Measurements from ENCODE around the gene PMPCA.

The PMPCA gene

DNA sequence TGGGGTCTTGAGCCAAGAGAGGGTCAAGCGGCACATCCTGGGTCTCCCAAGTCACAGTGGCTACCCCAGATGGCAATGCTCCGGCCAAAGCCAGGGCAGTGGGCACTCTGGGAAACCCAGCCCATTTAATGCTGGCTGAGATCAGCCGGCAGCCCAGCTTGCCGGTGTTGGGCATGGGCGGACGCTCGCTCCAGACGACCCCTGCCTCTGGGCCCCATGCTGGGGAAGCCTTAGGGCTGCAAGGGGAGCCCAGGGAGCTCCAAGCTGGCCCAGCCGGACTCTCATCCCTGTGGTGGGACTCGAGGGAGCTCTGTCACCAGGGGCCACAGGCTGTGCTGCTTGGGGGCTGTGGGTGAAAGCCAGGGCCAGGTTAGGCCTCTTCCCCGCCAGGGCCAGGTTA is 31.1 kb upstream of the PMPCA start:
- H3K4me3 ChIP-seq (ENCODE audit: low read length) = no peak overlapping the region
- no peak for TF ChIP-seq ZNF274 (IDR thresholded peaks at IDR 0.05; ENCODE audit: low read depth, low read length)

DNA sequence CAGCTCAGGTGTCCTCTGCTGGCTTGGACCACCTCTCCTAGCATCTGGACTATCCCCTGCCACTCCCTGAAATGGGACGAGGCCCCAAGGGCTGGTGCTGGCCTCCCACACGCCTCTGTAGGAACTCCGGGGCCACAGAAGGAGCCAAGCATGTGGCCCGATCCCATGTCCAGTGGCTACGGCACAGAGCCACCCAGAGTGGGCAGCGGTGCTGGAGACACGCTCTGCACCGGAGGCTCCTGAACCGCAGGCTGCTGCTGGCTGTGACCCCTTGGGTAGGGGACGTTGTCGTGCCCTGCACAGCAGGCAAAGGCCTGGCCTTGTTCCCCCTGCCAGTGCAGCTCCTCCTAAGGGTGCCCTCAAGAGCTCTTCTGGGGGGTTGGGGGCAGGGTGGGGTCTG is 30.6 kb upstream of the PMPCA start:
- no peak for TF ChIP-seq ZNF274 (IDR thresholded peaks at IDR 0.05; ENCODE audit: low read depth, low read length)
- no peak overlapping the region for H3K4me3 ChIP-seq (ENCODE audit: low read length)

- no peak overlapping the region for H3K4me3 ChIP-seq (ENCODE audit: low read length)
- no peak for TF ChIP-seq ZNF274 (IDR thresholded peaks at IDR 0.05; ENCODE audit: low read depth, low read length)
Observed at GRCh38 chr9:136380381-136380780, 30.1 kb upstream of the PMPCA start.

DNA sequence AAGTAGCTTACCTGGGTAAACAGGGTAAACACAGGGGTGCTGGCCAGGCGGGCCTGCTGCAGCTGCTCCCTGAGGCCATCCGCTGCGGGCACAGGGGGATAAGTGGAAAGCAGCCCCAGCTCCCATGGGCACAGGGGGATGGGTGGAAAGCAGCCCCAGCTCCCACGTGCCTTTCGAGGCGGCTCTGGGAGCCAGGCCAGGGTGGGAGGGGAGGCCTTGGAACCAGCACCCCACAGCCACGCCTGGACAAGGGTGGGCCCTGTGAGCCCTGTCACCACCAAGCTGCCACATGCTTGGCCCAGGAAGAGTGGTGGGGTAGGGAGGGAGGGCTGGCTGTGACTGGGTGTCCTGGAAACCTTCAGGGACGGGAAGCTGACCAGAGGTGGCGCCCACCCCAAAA is 29.1 kb upstream of the PMPCA start:
- H3K4me3 ChIP-seq (ENCODE audit: low read length) = no peak overlapping the region
- TF ChIP-seq ZNF274 (IDR thresholded peaks at IDR 0.05; ENCODE audit: low read depth, low read length) = no peak

- no peak for TF ChIP-seq ZNF274 (IDR thresholded peaks at IDR 0.05; ENCODE audit: low read depth, low read length)
- H3K4me3 ChIP-seq (ENCODE audit: low read length) = no peak overlapping the region
Observed at GRCh38 chr9:136381966-136382513, 28.4 kb upstream of the PMPCA start.

- H3K4me3 ChIP-seq (ENCODE audit: low read length) = no peak overlapping the region
- TF ChIP-seq ZNF274 (IDR thresholded peaks at IDR 0.05; ENCODE audit: low read depth, low read length) = no peak
Observed at GRCh38 chr9:136383436-136383835, 27.0 kb upstream of the PMPCA start.

DNA sequence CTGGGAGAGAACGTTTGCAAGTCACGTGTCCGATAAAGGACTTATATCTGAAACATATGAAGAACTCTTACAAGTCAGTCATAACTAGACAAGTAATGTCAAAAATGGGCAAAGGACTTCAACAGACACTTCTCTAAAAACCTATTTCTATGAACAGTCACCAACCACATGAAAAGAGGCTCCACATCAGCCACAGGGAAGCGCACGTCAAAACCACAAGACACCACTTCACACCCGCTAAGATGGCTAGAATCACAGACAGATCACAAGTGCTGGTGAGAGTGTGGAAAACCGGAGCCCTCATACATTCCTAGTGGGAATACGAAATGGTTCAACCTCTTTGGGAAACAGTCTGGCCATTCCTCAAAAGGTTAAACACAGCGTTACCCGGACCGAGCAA is 25.4 kb upstream of the PMPCA start:
- TF ChIP-seq ZNF274 (IDR thresholded peaks at IDR 0.05; ENCODE audit: low read depth, low read length) = no peak
- H3K4me3 ChIP-seq (ENCODE audit: low read length) = no peak overlapping the region

- no peak overlapping the region for H3K4me3 ChIP-seq (ENCODE audit: low read length)
- TF ChIP-seq ZNF274 (IDR thresholded peaks at IDR 0.05; ENCODE audit: low read depth, low read length) = no peak
Observed at GRCh38 chr9:136386018-136386417, 24.4 kb upstream of the PMPCA start.

GRCh38 chr9:136387217-136387616 is 23.2 kb upstream of the PMPCA start:
- no peak for TF ChIP-seq ZNF274 (IDR thresholded peaks at IDR 0.05; ENCODE audit: low read depth, low read length)
- no peak overlapping the region for H3K4me3 ChIP-seq (ENCODE audit: low read length)

DNA sequence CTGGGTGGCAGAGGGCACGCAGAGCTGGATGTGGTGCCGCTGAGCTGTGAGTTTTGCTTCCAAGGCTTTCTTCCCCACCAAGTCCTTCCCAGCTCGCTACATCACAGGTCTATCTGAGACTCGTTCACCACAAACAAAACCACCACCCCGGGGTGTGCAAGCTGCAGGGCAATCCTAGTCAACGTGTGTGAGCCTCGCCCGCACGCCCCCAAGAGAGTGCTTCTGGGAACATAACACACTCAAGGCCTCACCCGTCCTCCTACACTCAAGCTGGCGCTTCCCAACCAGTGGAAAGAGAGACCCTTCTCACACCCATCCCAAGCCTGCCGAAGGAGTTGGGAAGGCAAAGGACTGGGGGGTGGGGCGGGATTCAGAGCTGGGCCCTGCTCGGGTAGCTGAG is 21.1 kb upstream of the PMPCA start:
- TF ChIP-seq ZNF274 (IDR thresholded peaks at IDR 0.05; ENCODE audit: low read depth, low read length) = no peak
- no peak overlapping the region for H3K4me3 ChIP-seq (ENCODE audit: low read length)

DNA sequence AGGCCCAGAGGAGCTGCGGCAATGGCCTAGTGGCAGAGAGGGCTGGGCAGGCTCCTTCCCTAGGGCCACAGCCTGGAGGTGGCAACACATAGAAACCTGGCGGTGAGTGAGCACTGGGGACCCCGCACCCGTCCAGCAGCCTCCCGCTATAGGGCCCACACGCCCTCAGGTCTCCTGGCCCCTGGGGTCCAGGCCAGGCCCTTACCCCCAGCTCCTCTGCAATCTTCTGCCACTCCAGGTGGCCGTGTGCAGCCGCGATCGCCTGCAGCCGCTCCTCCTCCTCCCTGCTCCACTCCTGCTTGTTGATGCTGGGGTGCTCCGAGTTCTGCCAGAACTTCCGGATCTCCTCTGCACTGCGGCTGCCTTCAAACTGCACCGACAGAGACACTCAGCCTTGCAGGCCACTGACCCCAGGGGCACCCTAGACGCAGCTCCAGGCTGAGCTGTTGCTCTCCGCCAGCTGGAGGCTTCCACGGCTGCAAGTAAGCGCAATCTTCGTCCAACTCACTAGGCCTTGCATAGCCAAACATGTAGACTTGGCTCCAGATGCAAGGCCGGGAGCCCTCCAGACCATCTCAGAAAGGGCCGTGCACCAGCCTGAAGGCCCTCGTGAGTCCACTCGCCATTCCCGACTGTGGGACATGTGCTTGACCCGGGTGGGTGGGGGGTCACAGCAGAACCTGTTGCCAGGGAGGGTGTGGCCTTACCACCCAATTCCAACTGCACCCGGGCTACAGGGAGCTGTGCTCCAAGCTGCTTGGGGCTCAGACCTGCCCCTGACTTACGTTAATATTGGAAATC is 18.5 kb upstream of the PMPCA start:
- no peak for TF ChIP-seq ZNF274 (IDR thresholded peaks at IDR 0.05; ENCODE audit: low read depth, low read length)
- H3K4me3 ChIP-seq (ENCODE audit: low read length) = no peak overlapping the region

DNA sequence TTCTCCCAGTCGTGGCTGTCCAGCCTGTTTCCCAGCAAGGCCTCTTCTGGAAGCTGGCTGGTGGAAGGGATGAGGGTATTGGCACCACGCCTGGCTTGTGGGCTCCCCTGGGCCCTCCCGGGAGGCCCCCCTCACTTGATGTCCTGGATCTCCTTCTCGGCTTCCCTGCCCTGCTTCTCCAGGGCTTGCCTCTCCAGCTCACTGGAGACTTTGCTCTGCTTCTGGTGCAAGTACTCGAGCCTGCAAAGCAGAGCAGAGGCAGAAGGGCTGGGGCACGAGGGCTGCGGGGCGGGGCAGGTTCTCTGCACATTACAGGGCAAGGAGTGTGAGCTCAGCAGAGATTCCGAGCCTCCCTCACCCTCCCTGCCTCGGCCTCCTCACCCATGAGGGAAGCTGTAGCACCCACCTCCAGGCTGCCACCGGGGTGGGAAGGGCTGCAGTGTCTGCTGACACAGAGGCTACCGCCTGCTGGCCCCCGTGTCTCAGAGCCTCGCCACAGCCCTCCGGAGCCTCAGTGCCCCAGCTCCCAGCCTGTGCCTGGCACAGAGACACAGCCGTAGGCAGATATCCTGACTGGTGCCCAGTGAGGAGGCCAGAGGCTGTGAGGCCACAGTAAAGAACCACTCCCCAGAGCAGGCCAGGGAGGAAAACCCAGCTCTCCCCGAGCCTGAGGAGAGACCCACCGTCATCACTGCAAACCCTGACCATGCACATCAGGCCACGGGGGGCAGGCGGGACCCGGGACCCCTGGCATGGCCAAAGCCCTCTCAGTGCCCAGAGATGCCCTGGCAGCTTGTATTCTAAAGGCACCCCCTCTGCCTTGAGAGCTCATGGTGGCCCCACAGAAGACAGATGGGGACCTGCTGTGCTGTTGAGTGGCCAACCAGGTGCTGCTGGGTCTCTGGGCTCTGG is 17.7 kb upstream of the PMPCA start:
- TF ChIP-seq ZNF274 (IDR thresholded peaks at IDR 0.05; ENCODE audit: low read depth, low read length) = no peak
- H3K4me3 ChIP-seq (ENCODE audit: low read length) = no peak overlapping the region

GRCh38 chr9:136393531-136393930 is 16.9 kb upstream of the PMPCA start:
- no peak for TF ChIP-seq ZNF274 (IDR thresholded peaks at IDR 0.05; ENCODE audit: low read depth, low read length)
- H3K4me3 ChIP-seq (ENCODE audit: low read length) = no peak overlapping the region

DNA sequence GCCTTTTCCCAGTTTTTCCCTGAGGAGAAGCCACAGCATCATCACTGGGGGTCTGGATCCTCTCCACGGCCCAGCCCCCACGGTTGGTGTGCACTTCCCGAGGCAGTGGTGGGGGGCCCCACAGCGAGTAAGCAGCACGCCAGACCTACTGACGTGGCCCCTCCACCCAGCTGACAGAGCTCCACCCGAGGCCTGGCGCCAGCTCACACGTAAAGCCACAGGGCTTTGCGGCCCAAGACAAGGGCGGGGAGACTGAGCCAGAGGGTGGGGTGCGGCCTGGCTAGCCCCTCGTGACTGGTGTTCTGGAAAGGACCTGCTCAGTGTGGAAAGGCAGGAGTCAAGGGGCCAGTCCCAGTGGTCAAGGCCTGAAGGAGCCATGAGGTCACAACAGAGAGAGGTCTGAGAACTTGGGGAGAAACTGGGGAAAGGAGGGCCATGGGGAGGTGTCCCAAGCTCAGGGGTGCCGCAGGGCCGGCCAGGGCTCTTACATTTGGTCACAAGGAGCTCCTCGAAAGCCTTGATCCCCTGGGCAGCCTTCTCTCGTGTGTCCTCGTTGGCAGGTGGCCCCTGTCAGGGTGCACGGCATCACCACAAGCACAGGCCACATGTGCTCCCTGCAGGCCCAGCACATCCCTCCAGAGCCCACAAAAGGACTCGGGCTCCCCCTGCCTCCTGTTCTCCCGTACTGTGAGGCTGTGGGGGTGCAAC is 16.0 kb upstream of the PMPCA start:
- no peak for TF ChIP-seq ZNF274 (IDR thresholded peaks at IDR 0.05; ENCODE audit: low read depth, low read length)
- no peak overlapping the region for H3K4me3 ChIP-seq (ENCODE audit: low read length)
